GM04503 (cell line): Measurements from ENCODE around the gene NRG3.
"Not testable (repeated sequence)": the region's sequence is repeated elsewhere in the genome, so short reads cannot be mapped to it uniquely, and the experiment has no call there.

Experiments
- DNase-seq: peaks from one replicate; pipeline ENCODE4 v3.0.0-alpha.2; 2012; ENCODE audit warnings: low read depth

NRG3 gene

DNA sequence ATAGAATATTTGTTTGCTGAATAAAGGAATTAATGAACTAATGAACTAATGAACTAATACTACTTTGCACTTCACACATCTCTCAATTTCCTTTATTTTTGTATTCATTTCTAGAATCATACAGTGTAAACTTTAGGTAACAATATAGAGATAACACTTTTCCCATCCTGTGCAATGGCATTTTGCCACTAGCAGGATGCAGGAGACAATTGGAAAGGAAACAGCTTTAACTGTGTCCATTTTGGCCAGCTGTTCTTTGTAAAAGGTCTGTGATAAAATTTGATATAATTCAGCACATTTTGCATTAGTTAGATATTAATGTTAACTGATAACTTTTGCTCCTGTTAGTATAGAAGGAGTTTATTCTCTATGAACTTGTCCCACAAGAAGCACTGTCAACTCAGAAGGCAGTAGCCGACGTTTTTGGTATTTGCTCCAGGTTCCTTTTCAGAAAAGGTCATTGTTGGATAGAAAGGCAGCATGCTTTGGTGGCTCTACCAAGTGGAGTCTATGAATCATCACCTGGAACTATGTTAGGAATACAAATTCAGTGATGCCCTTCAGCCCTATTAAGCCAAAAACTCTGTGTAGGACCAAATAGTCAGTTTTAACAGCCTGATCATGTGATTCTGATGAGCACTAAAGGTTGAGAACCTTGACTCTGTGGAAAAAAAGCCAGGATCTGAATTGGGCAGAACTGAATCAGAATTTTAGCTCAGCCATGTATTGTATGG lies 86.6 kb downstream of the NRG3 start:
- DNase-seq: no peak

DNA sequence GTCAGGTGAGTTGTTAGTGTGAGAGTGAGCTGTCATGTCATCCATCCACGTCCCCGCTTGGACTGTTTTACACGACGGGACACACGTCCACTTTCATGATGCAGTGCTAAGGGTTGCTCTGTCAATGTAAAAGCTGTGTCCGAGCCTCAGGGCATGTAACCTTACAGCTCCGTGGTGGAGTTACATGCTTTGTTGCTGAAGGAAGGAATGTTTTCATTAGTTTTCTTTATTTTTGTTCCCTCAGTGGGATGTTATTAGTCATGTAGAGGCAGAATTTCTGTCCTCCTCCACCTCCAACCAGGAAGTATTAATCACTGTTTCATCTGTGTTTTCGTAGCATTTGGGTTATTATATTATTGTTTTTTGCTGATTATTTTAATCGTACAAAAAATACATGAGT lies 88.6 kb downstream of the NRG3 start:
- no peak for DNase-seq

DNA sequence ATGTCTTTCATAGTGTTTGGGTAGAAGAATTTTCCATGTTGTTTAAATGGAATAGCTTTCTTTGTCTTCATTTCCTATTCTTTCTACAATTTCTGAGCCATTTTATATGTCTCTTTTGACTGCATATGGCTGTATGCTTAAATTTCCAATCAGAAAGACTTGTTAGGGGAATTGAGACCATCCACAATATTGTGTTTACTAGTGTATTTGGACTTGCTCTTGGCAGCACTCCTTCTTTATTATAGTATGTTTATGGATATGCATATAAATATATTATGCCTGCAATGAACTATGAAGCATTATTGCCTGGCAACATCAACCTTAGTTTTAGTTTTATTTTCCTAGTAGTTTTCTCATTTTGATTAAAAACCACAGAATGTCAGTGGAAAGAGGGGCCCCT lies 92.7 kb downstream of the NRG3 start:
- no peak for DNase-seq

DNA sequence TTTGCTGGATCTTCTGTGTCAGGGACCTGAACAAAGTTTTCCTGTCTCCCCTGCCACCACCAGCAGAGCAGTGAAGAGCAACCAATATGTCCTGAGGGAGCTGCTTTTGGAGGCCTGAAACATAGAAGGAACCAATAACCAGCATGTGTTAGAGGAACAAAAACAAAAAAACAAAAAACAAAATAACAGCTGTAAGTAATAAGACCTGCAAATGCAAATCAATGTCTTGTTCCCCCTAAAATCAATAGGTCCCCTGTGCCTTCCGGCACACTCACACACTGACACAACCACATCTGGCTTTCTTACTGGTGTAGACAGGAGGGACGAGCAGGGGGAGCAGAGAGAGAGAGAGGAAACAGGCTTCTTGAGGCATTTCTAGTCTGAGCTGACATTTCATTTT lies 94.1 kb downstream of the NRG3 start:
- DNase-seq: no peak

DNA sequence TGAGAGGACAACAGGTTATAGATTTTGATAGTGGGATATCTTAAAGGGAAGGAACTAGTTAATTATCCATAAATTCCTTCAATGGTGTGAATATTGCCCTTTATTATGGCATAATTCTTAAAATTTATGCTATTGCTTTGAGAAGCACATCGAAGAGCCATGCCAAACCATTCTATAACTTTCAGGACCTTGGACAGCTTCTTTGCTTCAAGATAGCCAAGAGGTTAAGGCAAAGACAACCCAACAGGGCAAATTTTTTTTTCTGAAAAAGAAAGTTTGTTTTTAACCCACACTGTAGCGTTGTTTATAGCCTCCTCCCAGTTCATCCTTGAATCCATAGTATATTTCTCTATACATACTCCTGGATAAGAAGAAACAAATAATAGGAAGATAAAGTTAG lies 103.2 kb downstream of the NRG3 start:
- DNase-seq: no peak

DNA sequence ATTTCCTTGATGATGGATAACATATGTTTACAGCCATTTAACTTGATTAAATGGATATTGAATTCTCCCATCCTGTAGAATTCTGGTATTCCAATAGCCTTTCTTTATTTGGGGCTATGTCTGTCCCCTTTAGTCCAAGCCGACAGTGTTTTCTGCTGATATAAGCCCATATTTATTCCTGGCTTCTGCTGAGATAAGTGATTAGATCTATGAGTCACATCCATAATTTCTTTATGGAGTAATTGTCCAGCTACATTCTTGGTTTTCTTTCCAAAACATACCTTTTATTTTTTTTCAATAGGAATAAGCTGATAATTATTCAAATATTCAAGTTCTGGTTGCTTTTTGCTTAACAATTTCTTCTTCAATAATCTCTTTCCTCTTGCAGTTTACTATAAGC lies 106.7 kb downstream of the NRG3 start:
- DNase-seq: no peak

DNA sequence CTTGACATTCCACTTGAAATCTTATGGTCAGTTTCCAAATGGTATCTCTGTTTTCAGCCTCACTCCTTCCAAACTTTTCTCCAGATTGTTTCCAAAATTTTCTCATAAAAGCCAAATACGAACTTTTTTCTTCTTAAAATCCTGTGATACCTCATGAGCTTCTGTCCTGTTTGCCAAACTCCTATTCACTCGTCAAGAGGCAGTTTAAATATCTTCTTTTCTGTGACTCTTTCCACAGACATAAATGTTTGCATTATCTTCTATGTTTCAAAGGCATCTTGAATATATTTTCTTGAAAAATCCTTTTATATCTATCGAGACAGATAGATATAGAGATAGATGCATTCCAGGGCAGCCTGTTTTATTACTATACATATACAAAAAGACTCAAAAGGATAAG lies 109.4 kb downstream of the NRG3 start:
- no peak for DNase-seq

DNA sequence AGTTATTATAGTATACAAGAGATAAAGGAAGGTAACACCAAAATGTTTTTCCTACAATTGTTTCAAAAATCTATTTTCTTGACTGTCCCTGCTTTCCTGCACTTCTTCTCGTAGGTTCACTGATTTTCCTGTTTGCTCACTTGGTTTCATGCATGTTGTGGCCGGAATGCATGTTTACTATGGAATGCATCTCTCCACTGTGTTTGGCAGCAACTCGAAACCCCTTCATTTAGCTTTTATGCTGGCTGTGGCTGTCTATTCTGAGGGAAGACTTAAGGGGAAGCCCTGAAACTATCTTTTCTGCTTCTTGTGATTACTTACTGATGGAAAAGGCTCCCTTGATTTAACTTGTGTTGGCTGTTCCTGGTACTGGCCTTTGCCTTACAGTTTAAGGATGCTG lies 120.3 kb downstream of the NRG3 start:
- DNase-seq: no peak

DNA sequence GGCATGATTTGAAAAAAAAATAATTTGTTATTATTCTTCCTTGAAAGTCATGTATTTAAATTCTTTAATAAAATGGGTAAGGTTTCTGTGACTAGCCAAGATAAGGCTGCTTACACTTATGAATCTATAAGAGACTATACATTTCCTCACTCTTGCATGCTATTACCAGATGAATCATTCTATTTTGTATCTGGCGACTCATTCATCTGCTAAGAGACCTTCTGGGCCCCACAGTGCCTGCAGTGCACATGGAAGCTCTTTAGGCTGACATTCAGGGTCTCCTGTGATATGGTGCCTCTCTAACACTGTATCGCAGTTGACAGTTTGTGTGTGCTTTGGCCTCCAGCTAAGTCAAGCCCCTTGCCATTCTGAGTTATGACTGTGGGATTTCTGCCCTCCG lies 121.9 kb downstream of the NRG3 start:
- DNase-seq: no peak

DNA sequence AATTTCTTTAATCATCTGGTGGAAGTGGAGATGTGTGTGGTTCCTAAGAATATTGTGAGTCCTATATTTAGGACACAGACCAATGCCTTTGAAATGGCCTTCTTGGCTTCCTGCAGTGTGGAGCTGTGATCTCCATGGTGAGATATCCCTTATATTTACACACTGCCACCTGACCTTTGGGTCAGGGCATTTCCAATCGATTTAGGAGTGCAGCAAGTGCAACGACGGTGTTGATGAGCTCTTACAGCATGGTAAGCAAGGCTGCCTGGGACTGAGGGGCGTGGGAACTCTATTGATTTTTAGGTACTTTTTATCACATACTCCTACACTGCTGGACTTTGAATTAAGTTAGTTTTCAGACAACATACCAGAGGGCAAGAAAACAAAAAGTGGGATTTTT lies 146.0 kb downstream of the NRG3 start:
- no peak for DNase-seq

DNA sequence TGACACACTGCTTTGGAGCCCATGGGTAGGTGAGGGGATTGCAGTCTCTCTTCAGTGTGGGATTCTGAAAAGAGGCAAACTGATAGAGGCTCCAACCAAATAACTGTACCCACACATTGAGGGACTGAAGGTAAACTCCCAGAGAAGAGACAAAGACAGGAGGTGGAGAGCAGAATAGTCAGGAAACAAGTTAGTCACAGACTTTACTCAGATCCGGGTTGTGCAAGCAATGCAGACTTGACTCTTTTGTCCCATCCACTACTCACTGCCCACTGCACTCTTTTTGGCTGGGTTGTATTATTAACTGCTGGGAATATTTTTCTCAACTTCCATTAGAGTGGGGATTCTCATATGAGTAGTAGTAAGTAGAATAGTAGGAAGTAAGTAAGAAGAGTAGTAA lies 152.7 kb downstream of the NRG3 start:
- DNase-seq: no peak

DNA sequence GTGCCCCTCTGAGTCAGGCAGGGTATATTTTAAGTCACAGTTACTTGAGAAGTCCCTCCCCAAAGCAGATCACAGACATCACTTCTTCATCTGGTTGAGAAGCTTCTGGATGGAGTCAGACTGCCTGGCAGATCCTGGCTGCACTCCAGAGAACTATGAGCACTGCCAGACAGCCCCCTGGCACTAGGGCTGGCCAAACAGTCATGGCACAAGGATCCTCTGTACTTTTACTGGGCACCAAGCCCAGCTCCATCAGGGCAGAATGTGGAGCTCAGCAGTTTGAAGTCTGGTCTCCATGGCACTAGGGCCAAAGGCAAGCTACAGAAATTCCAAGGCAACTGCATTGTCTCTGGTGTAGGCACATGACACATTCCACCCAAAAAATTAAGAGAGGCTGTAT lies 162.1 kb downstream of the NRG3 start:
- DNase-seq: no peak

DNA sequence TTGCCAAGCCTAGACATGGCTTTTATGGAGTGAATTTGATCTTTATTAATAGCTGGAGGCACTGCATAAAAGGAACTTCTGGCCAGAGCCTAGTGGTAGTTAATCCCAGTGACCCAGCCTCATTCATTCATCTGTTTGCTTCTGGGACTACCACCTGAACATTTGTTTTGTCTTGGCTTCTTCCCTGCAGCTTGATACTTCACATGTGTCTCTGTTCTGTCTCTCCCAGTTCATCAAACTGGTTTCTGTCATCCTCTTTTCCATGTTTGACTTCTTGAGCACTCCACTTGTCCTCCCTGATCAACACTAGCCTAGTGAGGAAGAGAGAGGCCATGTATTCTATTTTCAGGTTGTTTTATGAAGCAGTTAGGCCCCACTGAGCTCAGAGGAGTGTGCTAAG lies 163.6 kb downstream of the NRG3 start:
- DNase-seq: no peak

DNA sequence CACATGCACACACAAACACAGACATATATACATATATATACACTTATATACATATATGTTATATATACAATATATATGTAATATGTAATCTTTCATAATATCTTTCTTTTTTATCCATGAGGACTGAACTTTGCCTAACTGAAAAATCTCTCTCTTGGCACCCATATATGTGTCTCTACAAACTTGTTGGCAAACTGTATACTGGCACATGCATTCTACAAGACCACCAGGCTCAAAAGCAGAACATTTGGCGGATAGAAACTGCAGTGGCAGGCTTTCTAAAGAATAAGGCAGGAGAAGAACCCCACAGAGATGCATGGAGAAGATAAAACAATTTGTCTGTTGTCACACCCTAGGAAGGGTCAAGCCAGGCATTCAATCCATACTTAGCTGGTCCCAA lies 165.3 kb downstream of the NRG3 start:
- DNase-seq: no peak

DNA sequence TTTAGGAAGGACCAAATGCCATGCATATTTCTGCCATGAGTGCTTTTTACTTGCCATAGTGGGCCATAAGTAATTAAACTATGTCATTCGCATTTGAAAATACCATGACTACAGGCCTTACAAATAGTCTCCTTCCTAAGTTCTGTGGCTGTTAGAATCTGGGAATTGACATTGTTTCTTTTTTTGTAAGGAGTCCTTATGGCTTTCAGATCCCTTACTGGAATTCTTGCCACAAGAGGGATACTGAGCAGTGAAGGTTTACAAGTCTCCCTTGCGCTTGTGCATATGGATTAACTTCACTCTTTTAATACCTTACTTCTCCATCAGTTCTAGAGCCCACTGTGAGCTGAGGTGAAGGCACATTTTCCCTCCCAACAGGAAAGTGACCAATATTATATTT lies 166.0 kb downstream of the NRG3 start:
- DNase-seq: no peak

DNA sequence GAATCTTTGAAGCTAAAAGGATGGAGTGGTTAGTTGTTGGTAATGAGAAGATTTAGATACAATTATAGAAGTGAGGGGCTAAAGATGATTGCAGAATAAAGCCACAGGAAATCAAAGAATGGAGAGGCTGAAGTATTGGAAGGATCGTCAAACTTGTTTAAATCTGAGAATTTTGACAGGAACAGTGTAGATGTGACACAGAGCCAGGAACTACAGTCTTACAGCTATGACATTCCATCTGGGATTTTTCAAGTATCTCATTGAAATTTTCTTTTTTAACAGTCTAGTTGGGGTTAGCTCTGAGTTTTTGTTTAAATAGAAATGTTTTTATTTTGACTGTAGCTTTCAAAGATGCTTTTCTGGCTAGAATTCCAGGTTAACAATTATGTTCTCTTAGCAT lies 181.4 kb downstream of the NRG3 start:
- DNase-seq: no peak

DNA sequence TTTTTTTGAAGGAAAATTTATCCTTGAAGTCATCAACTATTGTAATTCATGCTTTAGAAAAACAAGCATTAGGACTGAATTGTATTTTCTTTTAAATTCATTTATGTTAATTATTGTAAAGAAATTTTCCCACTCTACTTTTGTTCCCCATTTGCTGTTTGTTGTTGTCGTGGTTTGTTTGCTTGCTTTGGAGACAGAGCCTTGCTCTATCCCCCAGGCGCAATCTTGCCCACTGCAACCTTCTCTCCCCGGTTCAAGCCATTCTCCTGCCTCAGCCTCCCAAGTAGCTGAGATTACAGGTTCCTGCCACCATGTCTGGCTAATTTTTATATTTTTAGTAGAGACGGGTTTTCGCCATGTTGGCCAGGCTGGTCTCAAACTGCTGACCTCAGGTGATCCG lies 192.2 kb downstream of the NRG3 start:
- DNase-seq: not testable (repeated sequence)

DNA sequence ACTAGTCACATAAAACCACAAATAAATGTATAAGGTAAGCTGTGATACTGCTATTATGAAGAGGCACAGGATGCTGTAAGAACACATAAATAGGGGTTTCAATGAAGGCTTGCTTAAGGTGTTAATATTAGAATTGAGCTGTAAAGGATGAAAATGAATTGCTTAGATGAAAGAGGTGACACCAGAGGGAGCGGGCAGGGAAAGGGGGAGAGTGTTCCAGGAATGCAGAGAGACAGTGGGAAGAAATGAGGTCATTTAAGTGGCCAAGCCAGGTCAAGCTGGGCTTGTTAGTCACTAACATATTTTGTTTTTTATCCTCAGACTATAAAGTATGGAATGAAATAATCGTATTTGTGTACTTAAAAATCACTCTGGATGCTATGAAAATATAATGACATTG lies 193.5 kb downstream of the NRG3 start:
- no peak for DNase-seq

DNA sequence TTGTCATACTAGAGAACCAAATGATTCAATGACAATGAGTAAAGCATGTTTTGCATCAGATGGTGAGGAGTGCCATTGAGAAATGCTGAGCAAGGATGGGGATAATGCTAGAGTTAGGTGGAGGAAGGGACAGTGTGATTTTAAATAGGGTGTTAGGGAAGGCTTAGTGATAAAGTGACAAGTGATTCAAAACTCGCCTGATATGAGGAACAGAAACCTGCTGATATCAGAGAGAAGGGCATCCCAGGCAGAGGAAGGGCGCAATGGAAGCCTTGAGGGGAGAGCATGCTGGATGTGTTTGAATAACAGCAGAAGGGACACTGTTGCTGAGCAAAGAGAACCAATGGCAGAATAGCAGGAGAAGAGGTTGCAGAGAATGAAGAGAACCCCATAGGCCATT lies 196.2 kb downstream of the NRG3 start:
- DNase-seq: no peak

DNA sequence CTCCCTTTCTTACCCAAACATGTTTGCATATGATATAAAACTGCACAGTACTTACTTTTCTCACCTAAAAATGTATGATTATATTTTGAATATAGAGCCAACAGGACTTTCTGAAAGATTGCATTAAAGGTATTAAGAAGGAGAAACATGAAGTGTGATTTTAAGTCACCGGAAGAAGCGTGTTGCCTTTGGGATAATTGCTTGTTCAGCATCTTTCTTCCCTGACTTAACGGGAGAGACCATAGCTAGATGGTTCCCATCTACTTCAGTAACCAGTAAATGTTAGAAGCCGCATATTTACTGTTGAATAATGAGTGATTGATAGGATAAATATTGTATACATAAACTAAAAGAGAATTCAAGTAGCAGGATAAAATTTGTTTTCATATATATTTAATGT lies 197.1 kb downstream of the NRG3 start:
- no peak for DNase-seq

DNA sequence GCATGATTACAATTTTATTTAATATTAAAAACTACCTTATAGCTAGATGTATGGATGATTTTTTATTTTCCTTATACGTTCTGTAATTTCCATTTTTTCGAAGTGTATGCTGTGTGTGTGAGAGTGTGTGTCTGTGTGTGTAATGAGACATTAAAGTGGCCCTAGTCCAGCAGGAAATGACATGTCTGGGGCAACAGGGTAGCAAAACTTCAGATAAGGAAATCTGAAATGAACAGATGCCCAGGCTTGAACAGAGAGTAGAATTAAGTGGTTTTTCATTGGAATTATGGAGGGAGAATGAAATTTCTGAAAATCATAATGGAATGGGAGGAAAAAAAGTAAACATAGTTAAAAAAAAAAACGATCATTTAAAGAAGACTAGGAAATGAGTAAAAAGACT lies 200.6 kb downstream of the NRG3 start:
- DNase-seq: no peak

DNA sequence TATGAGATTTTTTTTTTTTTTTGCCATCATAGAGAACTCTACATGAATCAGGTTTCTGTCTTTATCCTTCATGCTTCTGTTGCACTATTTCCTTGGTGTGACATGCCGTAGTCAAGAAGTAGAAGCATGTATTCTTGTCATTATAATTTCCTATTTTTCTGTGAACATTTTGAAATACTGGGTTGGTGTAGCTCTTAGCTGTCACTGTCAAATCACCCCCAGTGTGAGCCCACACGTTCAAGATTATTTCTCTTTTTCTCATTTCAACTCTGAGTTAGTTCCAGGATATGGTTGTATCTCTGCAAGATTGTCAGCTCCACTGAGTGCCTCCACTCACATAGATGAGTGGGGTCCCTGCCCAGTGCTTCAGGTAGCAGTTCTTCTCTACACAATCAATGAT lies 209.5 kb downstream of the NRG3 start:
- DNase-seq: no peak

DNA sequence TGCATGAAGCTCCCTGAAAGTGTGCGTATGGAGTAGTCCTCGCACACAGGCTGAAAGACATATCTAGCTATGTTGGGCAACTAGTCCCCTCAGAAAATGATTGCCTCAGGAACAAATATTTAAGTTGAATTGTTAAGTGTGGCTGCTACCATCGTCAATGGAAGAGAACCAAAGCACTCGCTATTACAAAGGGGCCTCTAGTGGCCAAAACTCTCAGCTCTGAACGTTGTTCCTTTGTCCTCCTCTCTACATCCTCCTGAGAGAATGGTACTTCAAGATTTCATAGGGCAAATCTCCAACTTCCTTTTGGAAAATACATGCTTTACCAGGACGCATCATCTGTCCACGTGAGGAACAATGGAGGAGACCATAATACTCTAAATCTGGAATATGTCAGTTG lies 209.9 kb downstream of the NRG3 start:
- no peak for DNase-seq

DNA sequence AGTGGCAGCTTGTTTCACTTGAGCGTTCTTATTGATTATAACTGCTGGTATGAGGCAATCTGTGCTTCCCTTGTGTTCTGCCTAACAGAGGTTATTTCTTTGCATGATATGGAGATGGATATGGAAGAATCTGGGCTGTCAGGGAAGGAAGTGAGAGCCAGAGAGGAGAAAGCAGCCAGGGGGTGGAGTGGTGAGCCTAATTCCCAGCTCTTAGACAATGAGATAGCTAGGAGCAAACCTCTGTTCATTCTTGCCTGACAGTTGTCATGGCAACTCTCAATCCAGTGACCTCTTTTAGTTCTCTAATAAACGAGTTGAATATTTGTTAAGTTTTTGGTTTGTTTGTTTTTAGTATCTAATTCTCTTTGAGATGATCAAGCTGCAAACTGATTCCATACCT lies 214.3 kb downstream of the NRG3 start:
- no peak for DNase-seq

DNA sequence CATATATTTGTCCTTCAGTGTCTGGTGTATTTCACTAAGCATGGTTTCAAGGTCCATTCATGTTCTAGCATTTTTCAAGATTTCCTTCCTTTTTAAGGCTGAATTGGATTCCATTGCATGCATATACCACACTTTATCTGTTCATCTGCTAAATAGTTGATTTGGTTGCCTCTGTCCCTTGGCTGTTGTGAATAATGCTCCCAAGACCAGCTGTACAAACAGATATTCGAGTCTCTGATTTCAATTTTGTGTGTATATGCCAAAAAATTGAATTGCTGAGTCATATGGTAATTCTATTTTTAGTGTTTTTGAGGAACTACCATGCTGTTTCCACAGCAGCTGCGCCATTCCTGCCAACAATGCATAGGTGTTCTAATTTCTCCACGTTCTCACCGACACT lies 216.4 kb downstream of the NRG3 start:
- no peak for DNase-seq
